BLaER1 treated with 17β-estradiol and CSF1 and Interleukin-3, amounts not matched to agents 10 nM and 100 nM (cell line): ENCODE results near the gene HRAS.

Experiments used
- H3K27ac ChIP-seq, 11 experiments: shearing (Covaris generic); formaldehyde crosslinking; 2 replicates each; pipeline ENCODE4 v1.8.1; 2022
- H3K27me3 ChIP-seq, 11 experiments: shearing (Covaris generic); formaldehyde crosslinking; 2 replicates each; pipeline ENCODE4 v1.8.1; 2022
- H3K36me3 ChIP-seq, 11 experiments: shearing (Covaris generic); formaldehyde crosslinking; 2 replicates each; pipeline ENCODE4 v1.8.1; 2022
- H3K4me1 ChIP-seq, 10 experiments: shearing (Covaris generic); formaldehyde crosslinking; 2 replicates each; pipeline ENCODE4 v1.8.1; 2022
- H3K4me2 ChIP-seq, 11 experiments: shearing (Covaris generic); formaldehyde crosslinking; 2 replicates each; pipeline ENCODE4 v1.8.1; 2022
- H3K4me3 ChIP-seq, 10 experiments: shearing (Covaris generic); formaldehyde crosslinking; 2 replicates each; pipeline ENCODE4 v1.8.1; 2022
- H3K9ac ChIP-seq, 11 experiments: shearing (Covaris generic); formaldehyde crosslinking; 2 replicates each; pipeline ENCODE4 v1.8.1; 2022
- H3K9me3 ChIP-seq, 11 experiments: shearing (Covaris generic); formaldehyde crosslinking; replicated peaks in 1 of 11; 2 replicates each; pipeline ENCODE4 v1.8.1; 2022
- H4K20me1 ChIP-seq, 11 experiments: shearing (Covaris generic); formaldehyde crosslinking; 2 replicates each; pipeline ENCODE4 v1.8.1; 2022
- Cebpa-rat ChIP-seq, 11 experiments: shearing (Covaris generic); IDR thresholded peaks; 2 replicates each; pipeline ENCODE4 v1.8.1; 2022

HRAS gene

DNA sequence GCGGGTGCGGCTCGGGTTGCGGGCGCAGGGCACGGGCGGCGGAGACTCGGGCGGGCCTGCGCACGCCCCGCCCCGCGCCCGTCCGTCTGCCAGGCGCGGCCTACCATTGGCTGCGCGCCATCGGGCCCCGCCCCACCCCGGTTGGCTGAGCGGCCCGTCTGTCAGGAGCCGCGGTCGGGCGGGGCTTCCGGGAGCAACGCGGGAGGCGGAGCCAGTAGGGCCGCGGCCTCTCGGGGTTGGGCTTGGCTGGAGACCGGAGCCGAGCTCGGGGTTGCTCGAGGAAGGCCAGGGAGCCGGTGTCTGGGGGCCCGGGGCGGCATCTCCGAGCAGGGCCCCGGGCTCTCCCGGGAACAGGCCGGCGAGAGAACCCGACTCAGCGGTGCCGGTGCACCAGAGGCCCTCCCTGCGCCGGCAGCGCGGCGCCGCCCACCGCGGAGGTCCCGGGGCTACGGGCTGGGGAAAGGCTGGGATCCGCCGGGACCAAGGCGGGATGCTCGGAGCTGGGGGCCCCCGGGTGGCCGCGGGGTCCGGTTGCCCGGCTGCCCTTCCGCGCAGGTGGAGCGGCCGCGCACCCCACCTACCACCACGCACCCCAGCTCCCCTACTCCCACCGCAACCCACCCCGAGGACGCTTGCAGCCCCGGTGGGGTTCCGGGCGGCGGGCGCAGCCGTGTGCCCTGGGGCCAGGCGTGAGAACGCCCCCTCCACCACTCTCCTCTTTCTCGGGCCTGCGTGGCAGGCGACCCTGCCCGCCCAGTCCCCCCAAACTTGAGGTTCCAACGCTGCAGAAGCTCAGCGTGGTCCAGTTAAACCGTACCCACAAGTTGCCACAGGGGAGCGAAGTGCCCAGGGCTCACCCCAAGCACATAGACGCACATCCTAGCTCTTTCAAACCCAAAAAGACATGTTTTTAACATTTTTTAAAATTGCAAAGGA is at the start of gene HRAS:
Gene HRAS, minus strand, starts transcription at position 58 of the 936 bp plus-strand sequence.
- peaks cover 34 to 45% (median 39%) of the 10 kb centered on the region in 11 experiments for H4K20me1 ChIP-seq
- H3K27ac ChIP-seq: peak within 1 kb of the TSS; percentile 73 to 97 (median 94)

DNA sequence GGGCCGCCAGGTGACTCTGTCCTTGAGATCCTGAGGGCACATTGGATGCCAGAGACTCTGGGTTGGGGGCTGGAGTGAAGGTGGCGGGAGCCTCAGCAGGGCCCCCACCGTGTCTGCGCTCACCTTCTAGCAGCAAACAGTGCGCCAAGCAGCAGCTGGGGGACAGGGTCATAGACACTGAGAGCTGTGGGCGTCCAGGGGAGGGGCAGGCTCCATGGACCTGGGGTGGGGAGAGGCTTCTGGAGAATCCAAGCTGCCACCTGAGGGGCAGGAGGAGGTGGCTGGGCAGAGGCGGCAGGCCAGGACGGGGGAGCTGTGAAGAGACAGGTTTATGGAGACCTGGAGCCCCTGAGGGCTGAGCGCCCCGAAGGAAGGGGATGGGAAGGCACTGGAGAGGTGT is 48.9 kb upstream of the HRAS start:
- H3K9ac ChIP-seq: no peak overlapping the region
- H3K27me3 ChIP-seq: no peaks in the 10 kb centered on the region
- H3K36me3 ChIP-seq: peaks cover 71 to 98% (median 89%) of the 10 kb centered on the region in 11 experiments
- no peak overlapping the region for H3K4me3 ChIP-seq
- no peaks in the 10 kb centered on the region for H3K9me3 ChIP-seq
- peaks cover 0 to 44% (median 20%) of the 10 kb centered on the region in 10 experiments; a peak in 15 of 20 replicates for H3K4me1 ChIP-seq
- no peak for TF ChIP-seq Cebpa-rat (IDR thresholded peaks at IDR 0.05)
- no peak overlapping the region for H3K27ac ChIP-seq
- H3K4me2 ChIP-seq: no peak overlapping the region
- H4K20me1 ChIP-seq: peaks cover 89 to 100% (median 99%) of the 10 kb centered on the region in 11 experiments

More for the DNA sequence above, at the start of gene HRAS:
- peaks cover 45 to 63% (median 57%) of the 10 kb centered on the region in 10 experiments for H3K4me1 ChIP-seq
- no peak for TF ChIP-seq Cebpa-rat (IDR thresholded peaks at IDR 0.05)
- H3K9ac ChIP-seq: peak within 1 kb of the TSS; percentile 83 to 94 (median 90)
- H3K4me2 ChIP-seq: peak within 1 kb of the TSS; percentile 96 to 100 (median 98)
- no peaks in the 10 kb centered on the region for H3K27me3 ChIP-seq
- no peaks in the 10 kb centered on the region for H3K9me3 ChIP-seq
- peaks cover 24 to 34% (median 31%) of the 10 kb centered on the region in 11 experiments for H3K36me3 ChIP-seq
- H3K4me3 ChIP-seq: peak within 1 kb of the TSS; percentile 78 to 97 (median 90)

DNA sequence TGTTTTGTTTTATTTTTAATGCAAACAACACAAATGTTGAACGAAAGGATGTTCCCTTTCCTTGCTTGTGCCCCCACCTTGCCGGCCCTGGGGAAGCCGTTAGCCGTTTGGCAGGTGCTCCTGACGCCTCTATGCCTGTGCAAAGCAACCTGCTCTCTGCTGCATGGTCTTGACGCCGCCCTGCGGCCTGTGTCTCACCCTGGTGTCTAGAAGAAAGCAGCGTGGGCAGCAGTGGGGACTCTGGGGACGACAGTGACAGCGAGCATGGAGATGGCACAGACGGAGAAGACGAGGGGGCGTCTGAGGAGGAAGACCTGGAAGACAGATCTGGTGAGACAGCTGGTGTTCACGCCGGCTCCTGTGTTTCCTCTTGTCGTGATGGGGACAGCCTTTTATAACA is 46.4 kb upstream of the HRAS start:
- no peaks in the 10 kb centered on the region for H3K27me3 ChIP-seq
- H3K4me1 ChIP-seq: peaks cover 19 to 42% (median 34%) of the 10 kb centered on the region in 10 experiments
- H3K36me3 ChIP-seq: peaks cover 49 to 92% (median 75%) of the 10 kb centered on the region in 11 experiments
- H3K9ac ChIP-seq: 0 out of 22 replicates have a peak overlapping the region, but pooled peaks of 3 of the 11 experiments have one; percentile 4 to 31 (median 15)
- no peak overlapping the region for H3K27ac ChIP-seq
- no peak overlapping the region for H3K4me2 ChIP-seq
- TF ChIP-seq Cebpa-rat (IDR thresholded peaks at IDR 0.05): no peak
- no peak overlapping the region for H3K4me3 ChIP-seq
- no peaks in the 10 kb centered on the region for H3K9me3 ChIP-seq
- H4K20me1 ChIP-seq: peaks cover 92 to 100% (median 100%) of the 10 kb centered on the region in 11 experiments

DNA sequence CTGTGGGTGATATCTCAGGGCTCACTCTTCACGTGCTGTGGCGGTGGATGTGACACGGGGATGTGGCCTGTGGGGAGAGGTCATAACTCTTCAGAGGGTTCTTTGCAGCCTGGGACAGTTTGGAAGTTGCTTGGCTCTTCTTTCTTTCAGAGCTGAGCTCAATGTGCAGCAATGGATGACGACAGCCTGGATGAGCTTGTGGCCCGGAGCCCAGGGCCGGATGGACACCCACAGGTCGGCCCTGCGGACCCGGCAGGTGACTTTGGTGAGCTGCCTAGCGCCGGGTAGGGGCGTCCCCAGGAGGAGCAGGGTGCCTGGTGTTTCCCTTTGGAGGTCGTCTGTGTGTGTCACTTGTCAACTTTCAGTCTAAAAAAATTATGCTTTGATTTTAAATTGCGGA is 46.0 kb upstream of the HRAS start:
- Histone ChIP-seq H3K9me3 (no peaks in the 10 kb centered on the region), H3K27ac (no peak overlapping the region), H3K4me1 (peaks cover 19 to 37% (median 34%) of the 10 kb centered on the region in 10 experiments), H3K36me3 (peaks cover 44 to 88% (median 70%) of the 10 kb centered on the region in 11 experiments), H4K20me1 (peaks cover 89 to 100% (median 98%) of the 10 kb centered on the region in 11 experiments), H3K4me3 (no peak overlapping the region), H3K4me2 (no peak overlapping the region), H3K27me3 (no peaks in the 10 kb centered on the region), H3K9ac (peak overlapping the region in 5 of 11 experiments; percentile 4 to 31 (median 15); a peak in 2 of 22 replicates)
- TF ChIP-seq Cebpa-rat (IDR thresholded peaks at IDR 0.05): no peak

DNA sequence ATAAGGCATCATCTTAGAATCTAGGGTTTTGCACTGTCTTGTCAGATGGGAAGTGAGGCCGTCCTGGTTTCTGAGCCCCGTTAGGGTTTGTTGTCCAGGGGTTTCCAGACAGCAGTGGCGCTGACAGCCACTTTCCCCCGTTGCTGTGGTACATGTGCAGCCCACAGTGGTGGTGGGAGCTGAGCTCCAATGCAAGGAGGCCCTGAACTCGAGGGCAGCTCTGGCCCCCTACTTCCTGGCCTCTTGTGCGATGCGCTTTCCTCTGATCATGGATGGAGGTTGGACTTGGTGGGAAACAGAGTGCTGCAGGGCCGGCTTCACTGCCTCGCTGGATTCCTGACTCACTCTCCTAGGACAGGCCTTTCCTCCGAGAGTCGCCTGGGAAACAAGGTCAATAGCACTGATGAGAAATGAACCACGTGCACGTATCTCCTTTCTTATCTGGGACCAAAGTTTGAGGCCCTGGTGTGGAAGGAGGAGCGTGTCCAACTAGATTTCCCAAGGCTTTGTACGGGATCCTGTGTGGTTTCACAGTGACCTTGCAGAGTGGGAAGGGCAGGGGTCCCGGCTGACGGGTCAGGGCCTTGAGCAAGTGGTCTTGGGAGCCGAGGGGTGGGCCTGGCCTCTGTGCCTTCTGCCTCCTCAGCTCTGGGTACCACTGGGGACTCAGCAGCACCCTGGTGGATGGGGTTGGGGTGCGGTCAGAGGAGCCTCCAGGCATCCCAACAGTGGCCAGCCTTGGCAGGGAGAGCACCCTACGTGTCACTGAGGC is 44.6 kb upstream of the HRAS start:
- Histone ChIP-seq H3K9me3 (no peaks in the 10 kb centered on the region), H3K9ac (peak overlapping the region; percentile 5 to 100 (median 49); a peak in 16 of 22 replicates), H3K27ac (no peak overlapping the region), H3K27me3 (peaks cover 5 to 7% (median 6%) of the 10 kb centered on the region in 11 experiments; a peak in 21 of 22 replicates), H3K4me2 (peak overlapping the region in 4 of 11 experiments; percentile 19 to 99 (median 58); a peak in 3 of 22 replicates), H3K4me3 (no peak overlapping the region), H3K4me1 (peaks cover 25 to 41% (median 38%) of the 10 kb centered on the region in 10 experiments), H4K20me1 (peaks cover 78 to 92% (median 85%) of the 10 kb centered on the region in 11 experiments), H3K36me3 (peaks cover 36 to 74% (median 60%) of the 10 kb centered on the region in 11 experiments)
- TF ChIP-seq Cebpa-rat (IDR thresholded peaks at IDR 0.05): no peak

DNA sequence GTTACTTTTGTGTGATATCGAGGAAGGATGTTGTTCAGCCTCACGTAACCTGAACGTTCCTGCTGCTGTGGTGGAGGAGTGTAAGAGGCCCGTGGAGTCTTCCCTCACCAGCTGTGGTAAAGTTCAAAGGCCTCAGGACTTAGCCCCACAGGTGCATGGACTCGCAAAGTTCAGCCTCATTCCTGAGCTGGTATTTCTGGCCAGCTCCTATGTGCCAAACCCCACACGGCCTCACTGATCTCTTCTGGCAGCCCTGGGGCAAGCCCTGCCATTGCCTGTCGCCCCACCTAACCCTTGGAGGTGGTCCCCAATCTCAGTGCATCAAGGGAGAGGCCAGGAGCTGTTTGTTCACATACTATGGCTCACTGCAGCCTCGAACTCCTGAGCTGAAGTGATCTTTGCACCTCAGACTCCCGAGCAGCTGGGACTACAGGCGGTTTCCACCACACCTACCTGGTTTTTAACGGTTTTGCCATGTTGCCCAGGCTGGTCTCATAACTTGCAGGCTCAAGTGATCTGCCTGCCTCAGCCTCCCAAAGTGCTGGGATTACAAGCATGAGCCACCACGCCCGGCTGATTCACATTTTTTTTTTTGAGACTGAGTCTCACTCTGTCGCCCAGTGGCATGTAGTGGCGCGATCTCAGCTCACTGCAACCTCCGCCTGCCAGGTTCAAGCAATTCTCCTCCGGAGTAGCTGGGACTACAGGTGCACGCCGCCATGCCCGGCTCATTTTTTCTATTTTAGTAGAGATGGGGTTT is 43.1 kb upstream of the HRAS start:
- Histone ChIP-seq H3K4me2 (peak overlapping the region; percentile 87 to 100 (median 98)), H3K4me3 (peak overlapping the region; percentile 82 to 100 (median 93); a peak in 18 of 20 replicates), H3K36me3 (peaks cover 23 to 59% (median 46%) of the 10 kb centered on the region in 11 experiments), H3K27me3 (peaks cover 8 to 18% (median 16%) of the 10 kb centered on the region in 11 experiments; a peak in 21 of 22 replicates), H3K27ac (peak overlapping the region in 2 of 11 experiments; percentile 34 to 99; a peak in 1 of 22 replicates), H4K20me1 (peaks cover 65 to 82% (median 69%) of the 10 kb centered on the region in 11 experiments), H3K9me3 (no peaks in the 10 kb centered on the region), H3K9ac (peak overlapping the region; percentile 96 to 100 (median 99); a peak in 21 of 22 replicates), H3K4me1 (peaks cover 40 to 55% (median 49%) of the 10 kb centered on the region in 10 experiments)
- no peak for TF ChIP-seq Cebpa-rat (IDR thresholded peaks at IDR 0.05)

DNA sequence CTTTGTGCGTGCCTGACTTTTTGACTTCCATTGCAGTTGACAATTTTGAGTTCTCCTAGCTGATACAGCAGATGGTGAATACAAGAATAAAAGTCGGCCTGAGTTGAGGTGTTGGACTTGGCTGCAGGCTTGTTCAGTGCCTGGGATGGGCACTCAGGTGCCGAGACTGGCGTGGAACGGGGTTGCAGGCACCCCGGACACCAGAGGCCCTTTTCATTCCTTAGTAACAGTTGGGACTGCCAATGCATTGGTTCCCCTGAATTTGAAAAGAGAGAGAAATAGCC is 42.2 kb upstream of the HRAS start:
- TF ChIP-seq Cebpa-rat (IDR thresholded peaks at IDR 0.05): no peak
- Histone ChIP-seq H3K4me2 (peak overlapping the region; percentile 87 to 100 (median 98)), H3K9ac (peak overlapping the region; percentile 96 to 100 (median 99)), H3K4me1 (peaks cover 40 to 55% (median 49%) of the 10 kb centered on the region in 10 experiments), H3K36me3 (peaks cover 14 to 50% (median 37%) of the 10 kb centered on the region in 11 experiments), H4K20me1 (peaks cover 57 to 73% (median 60%) of the 10 kb centered on the region in 11 experiments), H3K27me3 (peaks cover 8 to 24% (median 16%) of the 10 kb centered on the region in 11 experiments; a peak in 21 of 22 replicates), H3K4me3 (peak overlapping the region; percentile 82 to 100 (median 93)), H3K27ac (peak overlapping the region in 10 of 11 experiments; percentile 96 to 100 (median 100); a peak in 21 of 22 replicates), H3K9me3 (no peaks in the 10 kb centered on the region)
